Activated T-cell treated with anti-CD3 and anti-CD28 coated beads, Interleukin-2, amount 50 U/mL, for 48 hours (primary cell): ENCODE data around the gene HSBP1L1.

Experiments
- DNase-seq, 2 experiments: peaks; one replicate each; pipeline ENCODE4 v3.0.0-alpha.2; 2020

Gene HSBP1L1

DNA sequence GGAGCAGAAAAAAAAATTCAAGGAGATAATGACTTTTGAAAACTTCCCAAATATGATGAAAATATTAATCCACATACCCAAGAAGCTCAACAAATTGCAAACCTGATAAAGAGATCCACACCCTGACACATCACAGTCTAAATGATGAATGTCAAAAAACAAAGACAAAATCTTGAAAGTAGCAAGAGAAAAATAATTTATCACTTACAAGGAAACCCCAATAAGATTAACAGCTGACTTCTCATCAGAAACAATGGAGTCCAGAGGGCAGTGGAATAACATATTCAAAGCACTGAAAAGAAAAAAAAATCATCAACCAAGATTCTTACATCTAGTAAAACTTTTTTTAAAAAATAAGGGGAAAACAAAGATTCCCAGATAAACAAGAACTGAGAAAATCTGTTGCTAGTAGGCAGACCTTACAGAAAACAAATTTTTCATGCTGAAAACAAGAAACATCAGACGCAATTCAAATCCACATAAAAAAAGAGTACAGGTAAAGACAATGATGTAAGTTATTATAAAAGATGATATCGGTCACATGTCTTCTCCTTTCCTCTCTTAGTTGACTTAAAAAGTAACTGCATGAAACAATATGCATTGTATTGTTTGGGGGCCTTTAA, 34.3 kb upstream of the HSBP1L1 start:
- DNase-seq = no peak

DNA sequence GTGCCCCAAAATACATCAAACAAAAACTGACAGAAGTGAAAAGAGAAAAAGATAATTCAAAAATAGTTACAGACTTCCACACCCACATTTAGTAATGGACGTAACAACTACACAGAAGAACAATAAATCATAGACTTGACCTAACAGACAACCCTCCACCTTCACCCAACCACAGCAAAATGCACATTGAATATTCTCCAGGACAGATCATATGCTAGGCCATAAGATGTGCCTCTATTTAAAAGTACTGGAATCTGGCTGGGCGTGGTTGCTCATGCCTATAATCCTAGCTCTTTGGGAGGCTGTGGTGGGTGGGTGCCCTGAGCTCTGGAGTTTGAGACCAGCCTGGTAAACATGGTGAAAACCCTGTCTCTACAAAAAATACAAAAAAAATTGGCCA, 33.0 kb upstream of the HSBP1L1 start:
- DNase-seq = no peak

DNA sequence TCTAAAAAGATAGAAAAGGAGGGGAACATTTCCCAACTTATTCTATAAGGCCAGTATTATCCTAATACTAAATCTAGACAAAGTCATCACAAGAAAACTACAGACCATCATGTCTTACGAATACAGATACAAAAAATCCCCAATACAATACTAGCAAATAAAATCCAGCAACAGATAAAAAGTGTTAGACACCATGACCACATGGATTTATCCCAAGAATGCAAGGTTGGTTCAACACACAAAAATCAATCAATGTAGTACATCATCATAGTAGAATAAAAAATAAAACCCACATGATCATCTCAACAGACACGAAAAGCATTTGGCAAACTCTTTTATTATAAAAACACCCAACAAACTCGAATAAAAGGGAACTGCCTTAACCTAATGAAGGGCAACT, 31.5 kb upstream of the HSBP1L1 start:
- DNase-seq = no peak

DNA sequence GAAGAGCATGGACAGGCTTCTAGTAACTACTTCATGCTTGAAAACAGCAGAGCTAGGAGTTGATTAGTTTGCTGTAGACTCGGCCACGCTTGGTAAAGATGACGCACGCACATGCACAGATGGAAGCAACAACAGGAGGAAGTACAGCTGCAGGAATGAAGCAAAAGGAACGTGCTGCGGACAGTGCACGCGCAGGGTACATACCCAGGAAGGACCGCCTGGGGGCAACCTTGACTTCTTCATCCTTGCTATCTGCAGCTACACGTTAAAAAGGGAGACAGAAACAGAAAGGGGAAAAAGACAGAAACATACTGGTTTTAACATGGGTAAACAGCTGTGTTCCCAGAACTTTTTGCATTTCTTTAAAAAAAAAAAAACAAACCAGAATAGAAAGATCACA, 30.7 kb upstream of the HSBP1L1 start:
- DNase-seq = peak in 1 of 2 experiments; percentile 2

DNA sequence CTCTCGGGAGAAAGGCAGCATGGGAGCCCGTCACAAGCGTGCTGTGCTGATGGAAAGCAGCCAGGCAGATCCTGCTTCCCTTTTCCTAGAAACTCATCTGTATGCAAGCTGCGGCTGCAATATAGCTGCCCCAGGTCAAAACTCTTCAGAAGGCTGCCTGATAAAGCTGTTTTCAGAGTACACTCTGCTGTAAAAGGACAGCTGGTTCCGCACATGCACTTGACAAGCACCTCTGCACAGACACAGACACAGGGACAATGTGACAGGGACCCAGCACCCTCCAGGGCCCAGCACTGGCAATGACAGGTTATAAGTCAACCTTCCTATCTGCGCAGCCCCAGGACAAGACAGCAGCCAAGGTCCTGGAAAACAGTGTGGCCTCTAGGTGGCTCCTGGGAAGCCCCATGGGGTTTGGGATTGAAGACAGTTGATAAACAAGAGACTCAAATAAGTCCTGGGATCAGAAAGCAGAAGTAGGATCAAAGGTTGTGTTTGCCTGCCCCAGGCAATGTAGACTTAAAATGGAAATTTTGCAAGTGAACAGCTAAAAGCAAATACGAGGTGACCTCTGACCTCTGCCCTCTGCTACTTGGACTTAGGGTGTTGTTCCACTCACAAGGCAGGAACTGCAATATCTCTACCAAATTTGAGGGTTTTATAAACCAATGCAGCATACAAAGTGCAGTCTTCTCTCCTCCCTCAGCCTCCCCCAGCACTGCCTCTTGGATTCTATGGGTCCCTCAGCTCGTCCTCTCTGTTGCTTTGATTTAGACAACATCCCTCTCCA, 29.9 kb upstream of the HSBP1L1 start:
- DNase-seq = no peak

DNA sequence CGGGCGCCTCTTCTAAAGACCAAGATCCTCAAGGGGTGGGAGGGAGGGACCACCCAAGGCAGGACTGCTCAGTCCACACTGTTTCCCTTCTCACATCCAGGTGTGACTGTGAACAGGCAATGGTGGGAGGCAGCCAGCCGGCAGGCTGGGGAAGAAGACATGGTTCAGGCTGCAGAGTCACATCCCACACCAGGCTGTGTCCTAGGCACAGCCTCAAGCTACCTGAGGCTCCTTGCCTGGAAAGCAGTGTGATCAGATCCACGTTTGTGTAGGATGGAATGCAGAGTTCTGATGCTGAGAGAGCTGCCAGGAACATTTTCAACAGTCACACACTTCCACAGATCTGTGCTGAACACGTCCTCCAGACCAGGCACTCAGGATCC, 29.4 kb upstream of the HSBP1L1 start:
- DNase-seq = no peak

DNA sequence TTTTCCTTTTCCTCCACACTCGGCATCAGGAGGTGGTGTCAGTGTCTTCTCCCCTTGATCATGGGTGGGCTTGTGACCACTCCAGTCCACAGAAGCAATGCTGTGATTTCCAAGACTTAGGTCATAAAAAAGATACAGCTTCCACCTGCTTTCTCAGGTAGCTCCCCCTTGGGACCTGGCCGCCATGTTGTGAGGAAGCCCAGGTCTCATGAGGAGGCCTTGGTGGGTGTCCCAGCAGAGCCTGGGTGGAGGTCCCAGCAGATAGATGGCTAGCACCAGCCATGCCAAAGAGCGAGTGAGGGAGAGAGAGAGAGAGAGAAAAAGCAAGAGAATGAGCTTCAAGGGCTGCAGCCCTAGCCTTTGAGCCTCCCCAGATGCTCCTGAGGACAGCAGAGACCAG, 28.9 kb upstream of the HSBP1L1 start:
- DNase-seq = no peak

DNA sequence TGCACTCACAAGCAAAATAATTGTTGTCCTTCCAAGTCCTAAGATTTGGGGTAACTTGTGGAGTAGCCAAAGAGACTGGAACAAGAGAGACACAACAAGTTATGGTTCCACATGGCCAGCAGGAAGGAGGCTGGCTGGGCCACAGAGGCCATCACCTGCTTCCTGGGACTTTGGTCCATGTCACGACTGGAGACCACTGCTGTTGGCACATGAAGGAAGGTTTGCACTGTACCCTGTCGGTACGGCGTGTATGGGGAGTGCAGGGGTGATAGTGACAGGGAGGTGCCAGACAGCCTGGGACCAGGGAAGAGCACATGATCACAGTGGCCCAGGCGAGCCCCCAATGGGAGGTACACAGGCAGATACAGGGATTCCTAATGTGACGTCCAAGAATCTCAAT, 28.5 kb upstream of the HSBP1L1 start:
- no peak for DNase-seq

DNA sequence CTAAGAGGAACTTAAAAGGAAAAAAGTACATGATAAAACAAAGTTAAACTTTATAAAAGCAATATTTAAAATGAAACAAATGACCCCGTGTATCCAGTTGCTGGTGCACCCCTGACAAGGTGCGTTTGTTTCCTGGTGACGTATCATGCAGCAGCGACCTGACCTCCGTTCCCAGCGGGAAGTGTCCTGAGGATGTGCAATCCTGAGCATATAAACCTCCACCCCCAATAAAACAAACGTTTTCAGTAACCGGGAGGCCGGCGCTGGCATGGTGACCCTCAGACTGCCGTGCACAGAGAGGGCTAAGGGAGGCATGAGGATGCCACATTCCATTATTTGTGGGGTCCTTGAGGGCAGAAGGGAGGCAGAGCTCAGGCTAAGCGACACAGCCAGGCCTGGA, 27.8 kb upstream of the HSBP1L1 start:
- DNase-seq = no peak

DNA sequence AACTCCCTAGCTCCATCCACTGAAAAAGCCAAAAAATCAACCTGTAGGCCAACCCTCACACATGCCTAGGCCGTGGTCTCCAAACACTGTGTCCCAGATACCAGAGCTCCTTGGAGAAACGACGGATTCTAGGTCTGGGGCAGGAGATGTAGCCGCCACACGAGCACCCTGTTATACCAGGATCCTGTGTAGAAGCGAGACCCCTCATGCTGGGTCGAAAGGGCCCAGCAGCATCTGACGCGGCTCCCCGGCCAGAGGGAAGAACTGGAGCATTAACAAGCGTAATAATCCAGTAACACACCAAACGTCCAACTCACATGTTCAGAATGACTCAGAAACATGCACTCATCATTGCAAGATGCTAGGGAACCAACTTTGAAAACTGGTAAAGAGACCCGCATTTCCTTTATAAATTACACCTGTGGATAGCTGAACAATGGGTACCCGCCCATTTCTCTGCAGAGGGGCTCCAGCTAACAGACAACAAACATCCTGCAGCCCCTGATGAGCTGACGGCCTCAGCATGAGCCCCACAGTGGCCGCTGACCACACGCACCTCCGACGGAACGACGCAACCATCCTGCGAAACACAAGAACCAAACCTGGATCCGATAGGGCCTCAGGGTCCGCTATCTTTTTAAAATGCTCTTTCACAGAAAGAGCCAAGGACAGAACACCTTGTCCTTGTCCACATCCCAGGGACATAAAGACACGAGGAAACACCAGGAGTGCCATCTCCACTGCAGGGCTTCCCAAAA, 27.2 kb upstream of the HSBP1L1 start:
- DNase-seq = no peak

DNA sequence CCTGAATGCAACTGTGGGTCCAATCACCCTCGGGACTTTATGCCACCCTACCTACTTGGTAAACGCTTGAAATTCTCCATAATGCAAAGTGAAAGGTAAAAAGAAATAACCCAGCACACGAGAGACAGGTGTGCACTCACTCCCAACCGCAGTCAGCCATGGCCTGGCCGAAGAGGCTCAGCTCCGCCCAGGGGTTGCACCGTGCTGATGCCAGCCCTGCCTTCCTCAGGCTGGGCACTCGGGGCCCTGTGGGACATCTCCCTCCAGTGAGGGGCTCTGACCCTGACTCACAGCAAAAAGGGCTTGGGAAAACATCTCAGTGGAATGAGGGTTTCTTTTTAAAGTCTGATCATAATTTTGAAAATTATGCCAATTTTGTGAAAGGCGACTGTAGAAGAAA, 26.2 kb upstream of the HSBP1L1 start:
- DNase-seq = no peak

DNA sequence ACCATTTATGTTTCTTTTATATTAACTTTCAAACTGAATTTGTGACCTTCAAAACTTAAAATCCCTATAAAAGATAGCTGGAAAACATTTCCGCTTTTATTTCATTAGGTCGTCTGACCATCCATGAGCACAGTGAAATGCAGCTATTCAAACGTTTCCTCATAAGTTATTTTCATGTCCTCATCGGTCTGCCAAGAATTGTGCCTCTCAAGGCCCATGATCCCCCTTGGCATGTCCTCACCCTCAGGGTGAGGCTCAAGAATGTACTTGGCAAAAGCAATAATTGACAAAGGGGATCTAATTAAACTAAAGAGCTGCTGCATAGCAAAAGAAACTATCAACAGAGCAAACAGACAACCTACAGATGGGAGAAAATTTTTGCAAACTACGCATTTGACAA, 25.3 kb upstream of the HSBP1L1 start:
- no peak for DNase-seq

DNA sequence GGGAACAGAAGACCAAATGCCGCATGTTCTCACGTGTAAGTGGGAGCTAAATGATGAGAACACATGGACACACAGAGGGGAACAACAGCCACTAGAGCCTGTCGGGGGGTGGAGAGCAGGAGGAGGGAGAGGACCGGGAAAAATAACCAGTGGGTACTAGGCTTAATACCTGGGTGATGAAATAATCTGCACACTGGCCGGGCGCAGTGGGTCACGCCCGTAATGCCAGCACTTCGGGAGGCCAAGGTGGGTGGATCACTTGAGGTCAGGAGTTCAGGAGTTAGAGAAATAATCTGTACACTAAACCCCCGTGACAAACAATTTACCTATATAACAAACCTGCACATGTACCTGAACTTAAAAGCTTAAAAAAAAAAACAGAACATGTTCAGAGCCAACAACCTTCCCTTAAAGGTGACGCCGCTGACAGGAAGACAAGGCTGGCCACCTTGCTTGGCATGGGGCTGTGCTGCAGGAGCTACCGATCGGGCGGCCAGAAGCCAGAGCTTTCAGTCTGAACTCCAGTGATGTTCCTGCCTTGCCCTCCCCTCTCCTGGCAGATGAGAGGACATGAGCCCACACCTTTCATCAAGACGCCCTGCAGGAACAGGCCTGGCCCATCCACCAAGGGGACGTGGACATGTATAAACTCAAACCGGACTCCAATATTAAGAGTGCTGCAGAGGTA, 24.2 kb upstream of the HSBP1L1 start:
- DNase-seq = no peak

DNA sequence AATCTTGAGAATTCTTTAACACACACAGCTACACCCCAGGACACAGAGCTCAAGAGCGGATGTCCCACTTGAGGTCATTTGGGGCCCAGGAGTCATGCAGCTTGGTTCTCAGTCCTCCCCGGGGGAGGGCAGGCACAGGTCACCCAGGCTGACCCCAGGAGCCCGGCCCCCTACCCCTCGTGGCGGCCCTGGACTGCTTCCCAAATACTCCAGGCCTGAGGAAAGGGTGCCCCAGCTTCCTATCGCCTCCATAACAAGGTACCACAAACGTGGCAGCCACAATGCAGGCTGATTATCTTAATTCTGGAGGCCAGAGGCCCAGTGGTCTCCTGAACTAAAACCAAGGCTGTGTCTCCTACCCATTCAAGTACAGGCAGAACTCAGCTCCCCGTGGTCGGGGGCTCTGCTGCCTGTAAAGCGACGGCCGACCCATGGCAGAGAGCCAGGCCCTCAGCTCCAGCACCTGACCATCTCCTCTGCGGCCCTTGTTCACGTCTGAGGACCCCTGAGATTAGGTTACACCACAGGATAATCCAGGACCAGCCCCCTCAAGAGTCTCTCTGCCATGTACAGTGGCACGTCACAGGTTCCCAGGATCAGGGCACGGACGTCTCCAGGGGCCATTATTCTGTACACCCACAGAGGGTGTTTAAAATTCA, 23.5 kb upstream of the HSBP1L1 start:
- DNase-seq = no peak

DNA sequence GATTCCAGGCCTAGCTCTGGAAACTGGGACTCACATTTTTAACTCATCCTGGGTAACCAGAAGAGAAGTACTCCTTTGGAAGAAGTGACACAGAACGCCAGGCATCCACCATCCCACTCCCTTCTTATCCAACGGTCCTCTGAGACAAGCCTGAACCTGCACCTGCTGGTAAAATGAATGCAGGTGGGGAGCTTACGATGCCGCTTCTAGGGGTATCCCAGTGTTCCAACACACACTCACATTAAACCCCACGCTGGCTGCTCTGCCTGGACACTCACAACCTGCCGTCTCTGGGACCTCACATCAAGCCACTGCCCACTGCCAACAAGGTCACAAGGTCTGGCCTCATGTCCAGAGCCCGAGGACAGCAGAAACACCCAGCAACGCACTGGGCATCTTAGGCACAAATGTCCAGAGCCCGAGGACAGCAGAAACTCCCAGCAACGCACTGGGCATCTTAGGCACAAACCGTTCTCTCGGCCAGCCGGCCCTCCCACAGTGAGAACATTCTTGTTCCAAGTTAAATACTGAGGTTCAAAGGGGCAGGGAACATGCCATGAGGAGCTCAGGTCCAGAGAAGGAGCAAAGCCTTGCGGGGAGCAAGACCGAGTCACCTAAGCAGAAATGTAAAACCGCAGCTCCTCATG, 22.8 kb upstream of the HSBP1L1 start:
- no peak for DNase-seq

DNA sequence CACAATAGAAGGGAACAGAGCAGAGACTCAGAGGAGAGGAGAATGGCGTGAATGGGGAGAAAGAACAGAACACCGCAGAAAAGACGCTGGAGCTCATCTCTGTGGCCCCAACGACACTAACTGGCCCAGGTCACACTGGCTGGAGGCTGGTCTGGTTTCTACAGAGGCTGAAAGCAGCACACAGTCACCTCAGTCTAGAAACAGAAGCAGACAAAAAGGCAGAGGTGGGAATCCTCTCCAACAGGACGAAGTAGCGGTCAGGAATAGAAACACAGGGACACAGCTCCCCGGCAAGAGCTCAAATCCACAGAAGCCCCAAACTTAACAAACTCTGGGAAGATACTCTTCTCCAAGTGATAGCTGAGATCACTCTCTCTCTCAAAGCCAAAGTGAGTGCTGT, 22.2 kb upstream of the HSBP1L1 start:
- DNase-seq = no peak

DNA sequence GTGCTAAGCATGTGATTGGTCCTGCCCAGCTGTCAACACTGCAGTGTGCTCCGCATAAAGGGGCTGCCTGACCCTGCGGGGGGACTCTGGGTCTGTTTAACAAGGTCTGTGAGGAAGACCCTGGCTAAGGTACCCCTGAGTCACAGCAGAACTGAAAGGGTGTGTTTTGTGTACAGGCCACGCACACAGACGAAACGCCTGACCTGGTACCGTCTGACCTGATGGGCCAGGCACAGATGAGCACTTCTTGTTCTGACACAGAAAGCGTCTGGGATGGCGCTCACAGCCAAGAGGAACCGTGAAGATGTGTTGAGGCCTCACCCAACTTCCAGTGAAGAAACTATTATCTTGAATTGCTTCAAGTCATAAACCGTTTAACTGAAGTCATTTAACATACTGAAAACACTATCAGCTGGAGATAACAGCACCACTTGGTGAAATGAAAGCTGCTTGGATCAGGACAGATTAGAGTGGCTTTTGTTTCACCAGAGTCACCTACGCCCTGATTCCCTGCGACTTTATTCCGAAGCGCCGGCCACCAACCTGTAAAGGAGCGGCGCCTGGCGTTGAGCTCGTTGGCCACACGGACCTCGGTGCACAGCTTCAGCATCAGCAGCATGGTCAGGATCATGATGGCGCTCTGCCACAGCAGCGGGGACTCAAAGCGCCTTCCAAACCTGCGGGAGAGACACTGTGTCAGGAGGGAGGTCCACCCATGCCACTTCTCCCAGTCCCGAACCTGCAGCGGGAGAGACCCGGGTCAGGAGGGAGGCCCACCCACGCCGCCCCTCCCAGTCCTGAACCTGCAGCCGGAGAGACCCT, 21.4 kb upstream of the HSBP1L1 start:
- no peak for DNase-seq

DNA sequence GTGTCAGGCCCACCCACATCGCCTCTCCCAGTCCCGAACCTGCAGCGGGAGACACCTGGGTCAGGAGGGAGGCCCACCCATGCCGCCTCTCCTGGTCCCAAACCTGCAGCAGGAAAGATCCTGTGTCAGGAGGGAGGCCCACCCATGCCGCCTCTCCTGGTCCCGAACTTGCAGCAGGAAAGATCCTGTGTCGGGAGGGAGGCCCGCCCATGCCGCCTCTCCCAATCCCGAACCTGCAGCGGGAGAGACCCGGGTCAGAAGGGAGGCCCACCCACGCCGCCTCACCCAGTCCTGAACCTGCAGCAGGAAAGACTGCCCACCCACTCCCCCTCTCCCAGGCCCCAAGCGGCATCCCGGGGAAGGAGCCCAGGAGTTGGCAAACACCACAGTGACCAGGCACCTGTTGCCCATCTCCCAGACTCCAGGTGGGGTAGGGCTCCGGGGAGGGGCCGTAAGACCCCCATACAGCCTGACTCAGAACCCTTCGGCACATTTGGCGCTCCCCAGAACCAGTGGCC, 20.8 kb upstream of the HSBP1L1 start:
- DNase-seq = no peak

DNA sequence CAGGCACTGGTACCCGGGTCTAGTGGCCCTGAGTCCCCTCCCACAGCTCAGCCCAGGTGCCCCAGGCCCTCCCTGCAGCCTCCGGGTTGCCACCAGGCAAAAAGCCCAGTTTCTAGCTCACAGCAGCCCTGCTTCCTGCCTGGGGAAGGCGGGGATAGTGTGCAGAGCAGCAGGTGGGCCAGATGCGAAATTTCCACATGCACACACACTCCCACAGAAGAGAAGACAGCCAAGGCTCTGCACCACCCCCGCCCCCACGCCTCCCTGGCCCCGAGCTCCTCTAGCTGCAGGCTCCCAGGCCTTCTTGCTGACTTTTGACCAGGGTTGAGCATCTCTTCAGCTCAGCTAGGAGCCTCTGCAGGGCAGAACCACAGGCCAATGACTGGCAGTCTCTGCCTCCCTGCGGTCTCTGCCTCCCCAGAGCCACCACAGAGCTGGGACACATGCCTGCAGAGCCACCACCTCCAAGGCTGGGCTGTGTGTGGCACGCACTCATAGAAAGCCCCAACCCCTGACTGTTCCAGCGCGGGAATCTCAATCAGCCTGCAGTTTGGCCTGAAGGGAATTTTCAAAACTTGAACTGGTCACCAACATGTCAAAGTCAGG, 20.2 kb upstream of the HSBP1L1 start:
- peak; percentile 44 to 52 for DNase-seq

DNA sequence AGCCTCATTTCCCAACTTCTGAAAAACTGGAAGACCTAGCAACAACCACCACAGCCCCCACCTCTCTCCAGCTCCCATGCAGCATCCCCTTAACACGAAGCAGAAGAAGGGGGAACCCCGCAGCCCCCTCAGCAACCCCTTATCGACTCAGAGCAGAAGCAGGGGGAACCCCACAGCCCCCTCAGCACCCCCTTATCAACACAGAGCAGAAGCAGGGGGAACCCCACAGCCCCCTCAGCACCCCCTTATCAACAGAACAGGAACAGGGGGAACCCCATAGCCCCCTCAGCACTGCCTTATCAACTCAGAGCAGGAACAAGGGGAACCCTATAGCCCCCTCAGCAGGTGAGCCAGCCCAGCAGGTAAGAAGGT, 19.7 kb upstream of the HSBP1L1 start:
- DNase-seq = no peak
